ENCODE results near the gene LINS1.

GRCh38 chr15:100628746-100629145, 26.8 kb upstream of the LINS1 start:
- TF ChIP-seq TAF1 (IDR thresholded peaks at IDR 0.05; ENCODE audit: borderline replicate concordance, insufficient read depth, low read length) = no peak
- no peak for TF ChIP-seq POLR2AphosphoS5 (IDR thresholded peaks at IDR 0.05; ENCODE audit: low read depth, low read length)

Measured in PFSK-1 (cell line).